ENCODE results near the gene PRKCA.
"Not testable (repeated sequence)": the region's sequence is repeated elsewhere in the genome, so short reads cannot be mapped to it uniquely, and the experiment has no call there.

Gene PRKCA

DNA sequence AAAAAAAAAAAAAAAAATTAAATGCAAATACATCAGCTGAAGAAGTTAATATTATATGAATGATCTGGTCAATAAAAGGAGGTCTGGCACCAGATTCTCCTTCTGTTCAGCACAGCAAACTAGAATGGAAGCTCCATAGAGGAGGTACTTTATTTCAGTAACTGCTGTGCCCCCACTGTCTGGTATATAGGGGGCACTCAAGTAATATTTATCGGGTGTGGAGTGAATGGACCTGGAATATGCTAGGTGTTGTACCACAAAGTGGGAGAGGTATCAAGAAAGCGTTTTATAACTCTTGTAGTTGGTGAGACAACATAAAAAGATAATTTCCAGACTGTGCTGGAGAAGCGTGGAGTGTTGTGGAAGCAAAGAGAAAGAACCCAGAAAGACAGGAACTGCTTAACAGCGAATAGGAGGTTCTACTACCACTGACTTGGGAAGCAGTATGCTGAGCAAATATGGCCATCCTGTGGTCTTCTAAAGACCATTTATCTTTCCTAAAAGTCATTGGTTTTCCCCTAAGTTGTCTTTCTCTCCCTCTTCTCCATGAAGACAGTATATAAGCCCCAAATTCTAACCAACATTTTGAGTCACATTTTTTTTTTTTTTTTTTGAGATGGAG is 12.2 kb upstream of the PRKCA start:
- no peak for DNase-seq (ENCODE audit: low read depth)

DNA sequence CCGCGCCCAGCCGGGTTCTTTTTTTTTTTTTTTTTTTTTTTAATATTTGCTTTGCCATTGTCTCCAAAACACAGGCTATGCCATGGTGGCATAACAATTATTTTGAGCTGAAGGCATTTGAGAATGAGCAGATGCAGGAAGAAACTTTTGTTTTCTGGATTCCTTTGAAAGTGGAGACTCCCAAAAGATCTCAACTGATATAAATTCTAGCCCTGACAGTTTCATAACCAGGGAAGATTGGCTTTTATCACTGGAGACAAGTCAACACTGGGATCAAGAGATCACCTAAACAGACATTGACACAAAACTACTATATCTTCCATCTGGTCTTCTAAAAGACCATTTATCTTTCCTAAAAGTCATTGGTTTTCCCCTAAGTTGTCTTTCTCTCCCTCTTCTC is 10.1 kb upstream of the PRKCA start:
- no peak for DNase-seq (ENCODE audit: low read depth)

DNA sequence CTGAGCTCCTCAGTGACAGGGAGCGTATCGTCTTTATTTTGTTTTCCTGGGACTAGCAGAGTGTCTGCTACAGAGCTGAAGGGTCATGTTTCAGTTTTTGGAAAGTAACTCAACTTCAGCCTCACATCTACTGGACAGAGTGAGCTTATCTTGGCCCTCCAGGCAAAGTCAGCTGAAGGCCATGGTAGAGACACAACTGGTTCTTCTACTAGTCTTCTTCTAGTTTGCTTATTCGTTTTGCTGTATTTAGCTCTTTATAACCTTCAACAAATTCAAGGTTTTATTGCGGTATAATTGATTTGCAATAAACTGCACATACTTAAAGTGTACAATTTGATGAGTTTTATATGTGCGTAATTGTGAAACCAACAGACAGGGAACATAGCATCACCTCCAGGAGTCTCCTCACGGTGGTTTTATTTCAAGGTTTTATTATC is 6.1 kb upstream of the PRKCA start:
- no peak for DNase-seq (ENCODE audit: low read depth)

DNA sequence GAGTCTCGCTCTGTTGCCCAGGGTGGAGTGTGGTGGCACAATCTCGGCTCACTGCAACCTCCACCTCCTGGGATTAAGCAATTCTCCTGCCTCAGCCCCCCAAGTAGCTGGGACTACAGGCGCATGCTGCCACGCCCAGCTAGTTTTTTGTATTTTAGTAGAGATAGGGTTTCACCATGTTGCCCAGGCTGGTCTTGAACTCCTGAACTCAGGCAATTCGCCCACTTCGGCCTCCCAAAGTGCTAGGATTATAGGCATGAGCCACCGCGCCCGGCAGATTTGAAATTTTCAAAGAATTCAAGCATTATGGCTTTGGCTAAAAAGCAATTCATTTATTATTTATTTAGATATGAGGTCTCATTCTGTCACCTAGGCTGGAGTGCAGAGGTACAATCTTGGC is 5.0 kb upstream of the PRKCA start:
- DNase-seq (ENCODE audit: low read depth), result not testable (repeated sequence)

DNA sequence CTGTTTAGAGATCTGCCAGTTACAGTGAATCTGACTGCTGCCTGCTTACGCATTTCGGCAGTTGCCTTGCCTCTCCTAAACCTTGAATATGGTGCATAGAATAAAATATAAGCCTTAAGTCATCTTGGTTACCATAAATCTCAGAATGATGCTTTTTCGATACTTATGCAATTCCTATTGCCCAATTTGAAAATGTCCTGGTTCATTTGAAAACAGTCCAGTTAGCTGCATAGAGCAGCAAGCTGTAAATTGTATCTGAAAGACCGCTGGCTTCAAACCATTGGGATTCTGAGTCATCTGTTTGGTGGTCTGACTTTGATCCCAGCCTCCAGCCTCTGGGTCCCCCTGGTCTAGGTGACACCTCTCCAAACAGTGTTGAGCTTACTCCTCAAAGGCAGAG is 2.7 kb upstream of the PRKCA start:
- no peak for DNase-seq (ENCODE audit: low read depth)

DNA sequence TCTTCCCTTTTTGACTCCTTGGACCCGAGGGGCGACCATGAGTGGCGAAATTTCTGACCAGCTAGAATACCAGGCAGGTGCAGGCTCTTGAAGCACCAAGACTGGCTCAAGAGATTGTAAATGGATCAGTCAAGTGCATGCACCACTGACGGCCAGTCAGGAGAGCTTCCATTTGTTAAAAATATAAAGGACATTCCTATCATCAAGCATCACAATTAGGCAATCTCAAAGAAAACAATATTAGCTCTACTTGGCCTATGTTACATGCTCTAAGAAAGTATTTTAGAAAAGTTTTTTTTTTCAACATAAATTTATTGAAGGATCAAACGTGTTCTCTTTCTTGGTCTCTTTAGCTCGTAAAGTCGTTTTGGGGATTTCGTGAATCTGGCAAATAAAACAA is 1.5 kb upstream of the PRKCA start:
- no peak for DNase-seq (ENCODE audit: low read depth)

DNA sequence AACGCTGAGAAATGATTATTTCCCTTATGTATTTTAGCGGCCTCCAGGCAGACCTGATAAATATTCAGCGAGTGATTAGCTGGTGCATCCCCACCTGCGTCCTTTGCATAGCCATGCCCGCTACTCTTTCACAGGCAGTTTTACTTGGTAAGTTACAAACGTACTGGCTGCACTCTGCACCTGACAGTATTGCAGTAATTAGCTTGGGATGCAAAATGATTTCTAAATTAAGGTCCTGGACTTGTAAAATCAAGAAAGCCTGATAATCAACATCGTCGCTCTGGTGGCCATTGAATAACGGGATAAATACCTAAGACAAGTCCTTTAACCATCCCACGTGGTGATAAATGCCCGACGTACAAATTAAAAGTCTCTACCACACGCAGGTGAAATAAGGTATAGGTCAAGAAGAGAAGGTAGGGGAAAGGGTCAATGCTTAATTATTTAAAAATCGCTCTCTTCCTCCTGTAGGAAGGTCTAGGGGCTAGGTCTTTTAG is 998 bp upstream of the PRKCA start:
- no peak for DNase-seq (ENCODE audit: low read depth)

DNA sequence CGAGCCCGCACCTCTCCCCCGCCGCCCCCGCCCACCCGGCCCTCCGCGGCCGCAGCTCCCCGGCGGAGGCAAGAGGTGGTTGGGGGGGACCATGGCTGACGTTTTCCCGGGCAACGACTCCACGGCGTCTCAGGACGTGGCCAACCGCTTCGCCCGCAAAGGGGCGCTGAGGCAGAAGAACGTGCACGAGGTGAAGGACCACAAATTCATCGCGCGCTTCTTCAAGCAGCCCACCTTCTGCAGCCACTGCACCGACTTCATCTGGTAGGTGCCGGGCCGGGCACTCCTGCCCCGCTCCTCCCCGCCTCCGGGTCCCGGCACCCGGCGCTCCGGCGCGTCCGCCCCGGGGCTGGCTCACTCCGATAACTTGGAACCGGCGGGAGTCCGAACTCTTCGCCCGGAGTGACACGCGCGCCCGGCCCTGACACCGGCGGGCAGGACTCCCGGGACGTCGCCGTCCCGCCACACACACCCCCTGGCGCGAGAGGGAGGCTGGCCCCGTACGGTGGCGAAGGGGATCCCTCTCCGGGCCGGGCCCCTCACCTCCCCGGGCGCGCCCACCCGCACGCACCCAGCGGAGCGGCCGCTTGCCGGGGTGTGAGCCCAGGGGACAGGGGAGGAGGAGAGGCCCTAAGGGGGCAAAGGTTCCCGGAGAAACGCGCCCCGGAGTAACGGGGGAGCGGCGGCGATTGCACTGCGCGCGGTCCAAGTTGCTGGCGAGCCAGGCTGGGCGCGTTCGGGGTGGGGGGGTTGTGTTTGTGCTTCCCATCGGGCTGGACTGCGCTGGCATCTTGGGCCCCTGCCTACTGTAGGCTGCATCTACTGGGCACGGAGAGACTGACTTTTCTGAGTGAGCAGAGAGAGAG is 581 bp downstream of the PRKCA start:
- DNase-seq (ENCODE audit: low read depth), result peak; percentile 27

DNA sequence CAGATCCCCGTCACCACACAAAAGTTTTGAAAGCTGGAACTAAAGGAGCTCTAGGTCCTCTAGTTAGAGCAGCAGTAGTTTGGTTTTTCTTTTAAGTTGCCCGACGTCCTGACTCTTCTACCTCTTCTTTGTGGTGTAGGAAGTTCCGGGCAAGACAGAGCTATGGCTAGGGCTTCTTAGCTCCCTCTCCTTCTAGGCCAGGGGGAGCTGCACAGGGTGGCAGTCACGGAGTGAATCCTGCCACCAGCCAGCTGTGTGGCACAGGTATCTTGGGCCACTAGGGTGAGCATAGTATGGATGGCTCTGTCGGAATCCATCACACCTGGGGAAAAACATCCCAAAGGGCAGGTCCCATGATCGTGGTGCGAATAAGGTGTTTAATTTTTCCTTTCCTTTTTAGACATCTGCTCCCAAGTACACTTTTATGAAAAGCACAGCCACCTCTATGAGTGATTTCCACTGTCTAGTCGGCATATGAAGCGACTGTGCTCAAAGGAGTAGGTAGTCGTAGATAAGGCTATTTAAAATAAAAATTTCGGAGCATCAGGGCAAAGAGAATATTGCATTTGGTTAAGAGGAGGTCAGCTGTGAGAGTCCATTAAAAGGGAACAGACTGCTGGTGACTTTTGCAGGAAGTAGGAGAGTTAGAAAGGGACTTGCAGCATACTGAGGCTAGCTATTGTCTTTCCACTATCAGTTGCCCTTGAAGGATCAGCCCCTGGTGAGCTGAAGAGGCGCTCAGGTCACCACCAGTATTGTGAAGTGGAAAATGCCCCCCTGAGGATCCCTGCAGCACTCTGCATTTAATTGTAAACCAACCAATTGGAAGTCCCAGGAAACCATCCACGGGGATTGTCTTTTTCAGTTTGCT is 2.1 kb downstream of the PRKCA start:
- no peak for DNase-seq (ENCODE audit: low read depth)

DNA sequence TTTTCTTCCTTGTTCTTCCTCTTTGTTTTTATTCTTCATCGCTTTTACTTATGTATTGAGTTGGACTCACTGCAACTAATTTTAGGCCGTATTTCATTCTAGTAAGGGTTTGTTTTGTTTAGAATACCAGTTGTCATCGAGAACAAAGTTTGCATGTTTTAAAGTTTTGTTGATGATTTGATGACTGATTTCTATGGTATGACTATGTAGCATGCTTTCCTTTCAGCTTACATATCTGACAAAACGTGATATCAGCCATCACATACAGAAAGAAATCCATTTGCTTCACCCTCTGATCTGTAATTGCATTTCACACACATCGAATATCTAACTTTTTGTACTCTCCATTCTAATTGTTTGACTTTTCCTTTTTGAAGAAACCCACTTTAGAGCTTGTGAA is 4.0 kb downstream of the PRKCA start:
- no peak for DNase-seq (ENCODE audit: low read depth)

DNA sequence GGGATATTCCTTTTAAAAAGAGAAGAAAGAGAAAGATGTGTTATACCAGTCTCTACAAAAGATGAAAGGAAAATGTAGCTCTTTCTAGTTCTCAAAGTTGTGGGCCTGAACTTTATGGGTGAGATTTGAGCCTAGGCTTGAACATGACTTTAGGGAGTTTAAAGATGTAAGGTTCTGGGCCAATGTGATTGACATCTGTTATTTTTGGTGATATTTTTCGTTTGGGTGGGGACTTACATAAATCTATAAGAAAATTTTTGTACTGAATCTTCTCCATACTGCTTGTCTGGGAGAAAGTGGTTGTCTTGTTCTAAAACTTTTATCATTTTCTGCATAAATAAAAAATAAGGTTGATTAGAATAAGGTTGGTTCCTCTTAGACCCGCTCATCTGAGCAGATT is 4.8 kb downstream of the PRKCA start:
- DNase-seq (ENCODE audit: low read depth), result no peak

DNA sequence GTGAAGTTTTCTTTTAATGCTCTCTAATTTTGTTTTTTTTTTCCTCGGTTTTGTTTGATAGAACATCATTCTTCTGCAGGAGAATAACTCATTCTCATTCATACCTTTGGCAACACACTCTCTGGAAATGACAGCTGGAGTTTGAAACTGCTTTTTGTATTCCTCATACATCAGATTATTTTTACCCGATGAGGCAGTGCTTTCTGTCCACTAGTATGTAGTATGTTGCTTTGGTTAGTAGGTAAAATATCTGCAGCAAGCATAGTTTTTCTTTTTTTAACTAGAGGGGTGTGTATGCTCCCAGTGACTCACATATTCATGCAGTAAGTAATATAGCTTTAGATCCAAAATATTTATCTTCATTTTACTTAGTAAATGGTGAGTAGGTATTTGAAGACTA is 6.4 kb downstream of the PRKCA start:
- no peak for DNase-seq (ENCODE audit: low read depth)

DNA sequence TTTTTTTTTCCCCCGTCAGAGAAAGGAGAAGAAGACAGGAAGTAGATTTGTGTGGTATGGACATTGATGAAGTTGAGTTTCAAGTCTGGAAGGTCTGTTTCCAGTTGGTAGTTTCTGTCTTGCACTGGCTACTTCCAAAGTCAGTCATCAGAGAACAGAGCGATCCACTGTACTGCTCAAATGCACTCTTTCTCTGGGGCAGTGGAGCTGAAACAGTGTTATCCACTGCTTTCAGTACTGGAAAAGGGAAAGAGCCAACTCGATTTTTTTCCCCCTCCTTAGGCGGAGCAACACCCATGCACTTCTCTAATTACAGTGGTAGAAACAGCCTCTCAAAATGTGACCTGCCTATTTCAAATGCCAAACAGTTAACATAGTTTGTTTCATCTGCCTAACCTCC is 7.4 kb downstream of the PRKCA start:
- no peak for DNase-seq (ENCODE audit: low read depth)

DNA sequence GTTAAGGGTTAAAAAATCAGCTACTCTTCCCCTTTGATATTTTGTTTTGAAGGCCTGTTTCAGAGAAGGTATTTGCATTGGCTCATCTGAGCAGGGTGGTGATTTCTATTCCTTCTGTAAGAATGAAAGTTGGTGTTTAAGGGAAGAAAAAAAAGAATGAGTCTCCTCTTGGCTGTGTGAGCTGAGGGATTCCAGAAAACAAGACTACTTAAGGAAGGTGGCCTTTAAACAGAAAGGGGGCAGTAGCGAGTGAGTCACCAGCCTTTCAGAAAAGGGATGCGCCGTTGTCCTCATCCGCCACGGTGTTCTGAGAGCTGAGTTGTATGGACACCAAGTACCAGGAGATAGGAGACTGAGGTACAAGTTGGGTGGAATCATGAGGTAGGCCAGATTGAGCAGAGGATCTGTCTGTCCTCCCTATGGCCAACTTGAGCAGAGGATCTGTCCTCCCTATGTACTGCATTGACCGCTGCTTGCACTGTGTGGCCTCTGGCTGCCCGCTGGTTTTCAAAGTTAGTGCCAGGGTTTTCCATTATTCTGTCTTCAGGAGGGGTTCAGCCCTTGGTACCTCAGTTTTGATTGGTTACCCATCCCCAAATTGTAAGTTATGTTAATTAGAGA is 8.2 kb downstream of the PRKCA start:
- DNase-seq (ENCODE audit: low read depth), result no peak

DNA sequence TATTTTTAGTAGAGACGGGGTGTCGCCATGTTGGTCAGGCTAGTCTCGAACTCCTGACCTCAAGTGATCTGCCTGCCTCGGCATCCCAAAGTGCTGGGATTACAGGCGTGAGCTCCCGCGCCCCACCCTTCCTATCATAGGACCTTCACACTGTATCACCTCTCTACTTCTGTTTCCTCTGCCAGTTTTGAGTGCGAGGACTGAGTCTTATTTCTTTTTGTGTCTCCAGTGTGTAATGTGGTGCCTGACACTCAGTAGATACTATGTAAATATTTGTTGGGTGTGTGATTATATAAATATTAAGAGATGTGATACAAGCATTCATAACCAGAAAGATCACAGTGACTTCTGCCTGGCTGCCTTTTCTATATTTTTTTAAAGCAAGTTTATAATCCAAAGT is 10.5 kb downstream of the PRKCA start:
- no peak for DNase-seq (ENCODE audit: low read depth)

DNA sequence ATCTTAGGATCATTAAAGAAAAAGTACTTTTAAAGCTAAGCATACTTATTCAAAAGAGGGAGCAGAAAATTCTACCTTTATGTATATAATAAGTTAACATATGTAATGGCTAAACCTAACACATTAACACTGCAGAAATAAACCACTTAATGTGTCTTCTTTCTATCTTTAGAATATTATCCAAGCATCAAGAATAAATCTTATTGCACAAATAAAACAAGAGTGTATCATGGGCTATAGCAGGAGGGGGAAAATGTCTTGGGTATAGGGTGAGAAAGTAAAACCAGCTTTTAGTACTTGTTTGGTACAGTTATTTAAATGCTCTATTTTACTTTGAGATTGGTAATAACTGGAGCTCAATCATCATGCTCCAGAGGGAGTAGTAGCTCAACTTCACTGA is 10.9 kb downstream of the PRKCA start:
- DNase-seq (ENCODE audit: low read depth), result no peak

DNA sequence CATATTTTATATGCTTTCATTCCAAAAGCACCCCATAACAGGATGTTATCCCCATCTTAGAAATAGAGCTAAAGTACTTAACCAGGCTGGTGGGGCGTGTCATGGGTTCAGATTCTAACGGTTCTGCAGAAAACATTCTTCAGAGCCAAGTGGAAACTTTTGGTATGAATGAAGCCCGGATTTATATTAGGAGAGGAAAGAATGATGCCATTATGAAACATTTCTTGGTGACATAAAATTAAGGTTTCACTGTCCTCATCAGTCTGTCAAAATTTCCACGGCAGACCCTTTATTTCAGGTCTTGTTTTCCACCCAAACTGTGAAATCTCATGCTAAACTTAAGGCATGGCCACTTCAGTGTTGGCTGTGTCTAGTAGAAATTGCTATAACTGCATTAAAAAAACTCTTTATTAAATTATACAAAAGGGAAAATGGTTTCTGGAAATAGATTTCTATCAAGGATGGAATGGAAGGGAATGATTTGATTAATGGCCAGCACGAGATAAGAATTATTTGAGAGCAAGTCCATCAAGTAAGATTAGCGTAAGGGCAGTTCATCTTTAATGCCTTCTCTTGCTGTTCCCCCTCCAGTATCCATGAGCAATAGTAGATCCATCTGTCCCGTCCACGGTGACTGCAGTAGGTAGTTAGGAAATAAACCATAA is 11.7 kb downstream of the PRKCA start:
- no peak for DNase-seq (ENCODE audit: low read depth)

DNA sequence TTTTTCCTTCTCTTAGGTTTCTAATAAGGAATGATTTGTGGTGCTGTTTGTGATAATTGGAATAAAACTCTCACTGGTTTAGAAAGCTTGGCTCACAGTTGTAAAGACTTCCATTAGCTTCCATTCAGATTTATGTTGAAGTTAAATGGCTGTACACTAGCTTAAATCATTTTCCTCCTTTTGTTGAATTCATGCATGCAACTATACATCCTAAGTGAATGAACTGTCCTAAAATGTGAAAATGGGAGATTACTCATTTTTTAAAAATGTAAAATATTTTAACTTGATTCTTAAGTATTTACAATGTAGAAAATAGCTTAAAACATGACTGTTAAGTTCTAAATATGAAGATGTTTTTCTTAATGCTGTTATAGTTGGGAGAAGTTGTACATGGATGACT is 15.2 kb downstream of the PRKCA start:
- DNase-seq (ENCODE audit: low read depth), result no peak

DNA sequence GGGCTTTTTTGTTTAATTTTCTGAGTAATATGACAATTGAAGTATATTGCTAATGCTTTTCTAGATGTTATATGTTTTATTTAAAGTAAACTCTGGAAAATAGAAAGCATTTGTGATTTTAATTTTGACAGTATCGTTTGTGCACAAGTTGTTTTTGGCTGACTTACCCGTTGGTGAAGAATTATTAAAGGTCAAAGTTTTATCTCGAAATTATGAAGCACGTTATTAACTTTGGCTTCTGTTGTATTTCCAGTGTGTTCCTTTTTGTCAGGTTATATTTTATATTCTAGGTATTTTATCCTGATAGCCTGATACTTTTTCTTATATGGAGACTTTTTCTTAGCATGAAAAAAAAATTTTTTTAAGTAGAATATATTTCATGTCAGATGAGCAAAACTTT is 16.8 kb downstream of the PRKCA start:
- DNase-seq (ENCODE audit: low read depth), result no peak

DNA sequence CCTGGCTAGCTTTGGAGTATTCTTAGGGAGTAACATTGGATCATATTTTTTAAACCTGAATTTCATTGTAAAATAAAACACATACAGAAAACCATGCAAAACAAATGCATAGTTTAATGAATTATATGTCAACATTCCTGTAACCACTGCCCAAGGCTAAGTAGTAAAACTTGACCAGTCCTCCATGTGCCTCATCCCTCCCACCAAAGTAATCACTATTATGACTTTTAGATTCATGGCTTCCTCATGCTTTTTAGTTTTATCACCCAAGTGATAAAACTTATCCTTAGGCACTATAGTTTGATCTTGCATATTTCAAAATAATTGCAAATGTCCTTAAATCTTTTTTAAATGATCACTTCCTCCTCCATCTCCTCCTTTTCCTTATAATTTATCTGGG is 20.4 kb downstream of the PRKCA start:
- DNase-seq (ENCODE audit: low read depth), result no peak

DNA sequence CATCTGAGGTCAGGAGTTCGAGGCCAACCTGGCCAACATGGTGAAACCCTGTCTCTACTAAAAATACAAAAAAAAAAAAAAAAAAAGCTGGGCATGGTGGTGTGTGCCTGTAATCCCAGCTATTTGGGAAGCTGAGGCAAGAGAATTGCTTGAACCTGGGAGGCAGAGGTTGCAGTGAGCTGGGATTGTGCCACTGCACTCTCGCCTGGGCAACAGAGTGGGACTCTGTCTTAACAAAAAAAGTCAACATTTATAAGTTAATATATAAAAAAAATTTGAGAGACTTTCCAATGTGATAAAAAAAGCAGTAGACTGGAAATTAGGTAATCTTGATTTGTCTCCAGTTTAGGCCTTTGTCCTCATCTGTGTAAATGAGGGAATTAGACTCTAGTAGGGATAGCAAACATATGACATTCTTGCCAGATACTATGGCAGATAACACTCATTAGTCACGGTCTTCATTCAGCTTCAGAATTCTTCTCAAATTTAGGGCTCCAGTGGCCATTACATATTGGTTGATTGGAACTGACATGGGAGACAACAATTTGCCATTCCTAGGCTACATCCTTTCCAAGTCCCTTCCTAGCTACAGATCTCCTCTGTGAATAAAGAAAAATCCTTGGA is 22.1 kb downstream of the PRKCA start:
- DNase-seq (ENCODE audit: low read depth), result not testable (repeated sequence)
